GM20000 (cell line): ENCODE data around the gene NLRP1.

Source experiments
- DNase-seq: peaks from one replicate; pipeline ENCODE4 v3.0.0; 2012; ENCODE audit warnings: low spot score
- TF ChIP-seq, protein P1 (sequence below): IDR thresholded peaks from 2 replicates; pipeline ENCODE4 v1.5.1; 2012; ENCODE audit warnings: mild to moderate bottlenecking, control low read depth; ENCODE audit errors: extremely low read depth, missing control alignments

Gene NLRP1

DNA sequence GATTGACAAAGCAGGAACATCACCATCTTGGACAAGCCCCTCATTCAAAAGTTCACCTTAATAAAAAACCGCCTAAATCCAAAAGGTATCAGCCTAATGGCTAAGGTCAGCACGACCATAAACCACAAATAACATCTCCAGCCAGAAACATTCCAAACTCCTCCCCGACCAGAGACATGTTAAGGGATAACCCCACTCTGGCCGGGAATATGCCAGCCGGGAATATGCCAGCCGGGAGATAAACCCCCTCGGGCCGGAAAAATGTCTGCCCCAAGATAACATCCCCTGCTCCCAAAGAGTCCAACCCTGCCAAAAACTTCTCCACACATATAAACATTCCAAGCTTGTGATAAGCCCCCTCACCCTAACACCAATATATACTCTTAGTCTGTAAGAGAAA lies 116.9 kb downstream of the NLRP1 start:
- DNase-seq, result no peak
- TF ChIP-seq, protein P1, sequence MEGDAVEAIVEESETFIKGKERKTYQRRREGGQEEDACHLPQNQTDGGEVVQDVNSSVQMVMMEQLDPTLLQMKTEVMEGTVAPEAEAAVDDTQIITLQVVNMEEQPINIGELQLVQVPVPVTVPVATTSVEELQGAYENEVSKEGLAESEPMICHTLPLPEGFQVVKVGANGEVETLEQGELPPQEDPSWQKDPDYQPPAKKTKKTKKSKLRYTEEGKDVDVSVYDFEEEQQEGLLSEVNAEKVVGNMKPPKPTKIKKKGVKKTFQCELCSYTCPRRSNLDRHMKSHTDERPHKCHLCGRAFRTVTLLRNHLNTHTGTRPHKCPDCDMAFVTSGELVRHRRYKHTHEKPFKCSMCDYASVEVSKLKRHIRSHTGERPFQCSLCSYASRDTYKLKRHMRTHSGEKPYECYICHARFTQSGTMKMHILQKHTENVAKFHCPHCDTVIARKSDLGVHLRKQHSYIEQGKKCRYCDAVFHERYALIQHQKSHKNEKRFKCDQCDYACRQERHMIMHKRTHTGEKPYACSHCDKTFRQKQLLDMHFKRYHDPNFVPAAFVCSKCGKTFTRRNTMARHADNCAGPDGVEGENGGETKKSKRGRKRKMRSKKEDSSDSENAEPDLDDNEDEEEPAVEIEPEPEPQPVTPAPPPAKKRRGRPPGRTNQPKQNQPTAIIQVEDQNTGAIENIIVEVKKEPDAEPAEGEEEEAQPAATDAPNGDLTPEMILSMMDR, result no peak

DNA sequence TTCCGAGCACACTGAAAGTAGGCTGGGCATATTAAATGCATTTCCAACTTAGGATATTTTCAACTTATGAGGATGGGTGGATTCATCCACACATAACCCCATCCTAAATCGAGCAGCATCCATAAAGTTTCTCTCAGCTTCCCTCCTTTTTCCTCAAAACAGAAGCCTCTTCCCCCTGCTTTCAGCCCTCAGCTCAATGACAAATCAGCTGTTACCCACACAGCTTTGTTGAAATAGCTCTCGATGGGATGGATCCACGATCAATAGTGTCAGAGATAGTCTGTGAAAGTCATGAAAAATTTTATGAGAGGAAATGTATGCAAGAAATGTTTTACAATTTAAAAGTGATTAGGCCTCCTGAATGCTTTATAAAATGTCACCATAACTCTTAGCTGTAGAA lies 118.0 kb downstream of the NLRP1 start:
- DNase-seq, result no peak
- TF ChIP-seq, protein P1, result no peak

GRCh38 chr17:5464717-5465507 lies 119.4 kb downstream of the NLRP1 start:
- no peak for DNase-seq

More at GRCh38 chr17:5464717-5465507, 119.4 kb downstream of the NLRP1 start:
- TF ChIP-seq, protein P1, result no peak
